ENCODE measurements around the gene AURKAIP1. TPM values are rescaled to one million over a fixed set of nuclear protein-coding genes. Genes with fewer than 3 reads are reported as not detected.

The AURKAIP1 gene
- total and polyA plus RNA-seq, 9 of the 15 experiments (the other 6 are each of a cell fraction or from before 2014, with no cell fraction given): 7.8 to 478 (median 92.0) TPM

DNA sequence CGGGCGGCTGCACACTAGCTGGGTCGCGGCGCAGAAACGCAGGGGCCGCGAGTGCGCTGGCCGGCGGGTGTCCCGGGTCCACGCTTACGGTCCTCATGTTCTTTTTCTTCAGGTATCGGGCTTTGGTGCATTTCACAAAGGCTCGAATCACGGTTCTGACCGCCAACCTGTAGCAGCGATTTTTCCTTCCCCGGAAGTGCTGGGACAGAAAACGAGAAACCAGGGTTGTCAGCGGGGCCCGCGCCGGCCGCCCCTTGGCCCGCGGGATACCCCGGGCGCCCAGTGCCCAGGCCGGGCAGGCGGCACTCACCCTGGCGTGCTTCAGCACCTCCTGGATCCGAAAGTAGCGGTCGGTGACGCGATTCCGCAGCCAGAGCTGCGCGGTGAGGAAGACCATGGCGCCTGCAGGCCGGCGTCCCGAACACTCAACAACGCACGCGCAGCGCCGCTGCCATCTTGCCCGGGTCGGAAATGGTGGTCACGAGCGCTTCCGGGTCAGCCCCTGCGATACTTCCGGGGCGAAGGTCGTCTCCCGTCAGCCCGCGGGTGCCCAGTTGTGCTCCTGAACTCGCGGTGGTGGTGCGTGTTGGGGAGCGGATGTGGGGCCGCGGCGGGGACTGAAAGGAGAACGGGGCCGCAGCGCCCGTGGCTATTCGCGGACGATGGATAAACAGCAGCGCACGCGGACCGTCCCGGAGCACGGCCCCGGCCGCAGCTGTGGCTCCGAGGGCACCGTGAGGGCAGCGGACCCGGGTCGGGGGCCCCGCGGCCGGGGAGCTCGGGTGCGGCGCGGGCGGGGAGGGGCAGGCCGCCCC lies 32.0 kb upstream of the AURKAIP1 start, which contains the start of gene MRPL20 (continued):
- TF ChIP-seq GATAD2A (IDR thresholded peaks at IDR 0.05) (no peak), MEF2A (IDR thresholded peaks at IDR 0.05; ENCODE audit: control insufficient read depth, low read depth, low read length) (no peak), ZNF175 (CRISPR knock-in tag; IDR thresholded peaks at IDR 0.05; ENCODE audit: low read depth) (no peak; the same call in 1 of the 2 replicates), REST (IDR thresholded peaks at IDR 0.05; ENCODE audit: borderline replicate concordance) (no peak; the same call in 1 of the 2 replicates), REST (CRISPR knock-in tag; IDR thresholded peaks at IDR 0.05; ENCODE audit: low read depth) (no peak; the same call in 1 of the 2 replicates), COPS2 (conservative IDR thresholded peaks at IDR 0.05) (no peak), ZHX1 (conservative IDR thresholded peaks at IDR 0.05; ENCODE audit: low read length) (no peak), ZNF551 (CRISPR knock-in tag; IDR thresholded peaks at IDR 0.05) (no peak), ZFP30 (CRISPR knock-in tag; IDR thresholded peaks at IDR 0.05; ENCODE audit: borderline replicate concordance) (no peak), ZBTB1 (CRISPR knock-in tag; IDR thresholded peaks at IDR 0.05; ENCODE audit: borderline replicate concordance, low read depth) (no peak)
- TF ChIP-seq, protein P1, sequence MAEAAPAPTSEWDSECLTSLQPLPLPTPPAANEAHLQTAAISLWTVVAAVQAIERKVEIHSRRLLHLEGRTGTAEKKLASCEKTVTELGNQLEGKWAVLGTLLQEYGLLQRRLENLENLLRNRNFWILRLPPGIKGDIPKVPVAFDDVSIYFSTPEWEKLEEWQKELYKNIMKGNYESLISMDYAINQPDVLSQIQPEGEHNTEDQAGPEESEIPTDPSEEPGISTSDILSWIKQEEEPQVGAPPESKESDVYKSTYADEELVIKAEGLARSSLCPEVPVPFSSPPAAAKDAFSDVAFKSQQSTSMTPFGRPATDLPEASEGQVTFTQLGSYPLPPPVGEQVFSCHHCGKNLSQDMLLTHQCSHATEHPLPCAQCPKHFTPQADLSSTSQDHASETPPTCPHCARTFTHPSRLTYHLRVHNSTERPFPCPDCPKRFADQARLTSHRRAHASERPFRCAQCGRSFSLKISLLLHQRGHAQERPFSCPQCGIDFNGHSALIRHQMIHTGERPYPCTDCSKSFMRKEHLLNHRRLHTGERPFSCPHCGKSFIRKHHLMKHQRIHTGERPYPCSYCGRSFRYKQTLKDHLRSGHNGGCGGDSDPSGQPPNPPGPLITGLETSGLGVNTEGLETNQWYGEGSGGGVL (CRISPR knock-in tag; IDR thresholded peaks at IDR 0.05): no peak

Measured in K562 (cell line).